IMR-90 (cell line): ENCODE data around the gene KXD1. TPM values are rescaled to one million over a fixed set of nuclear protein-coding genes. Genes with fewer than 3 reads are reported as not detected.
A peak's percentile ranks its signal among the peaks of the same experiment; 100 is the strongest.

ENCODE experiments used
- ATAC-seq: fragments of 200-7000 bp; cut with Tn5 transposase; 2 replicates; pipeline ENCODE4 v1.9.1; 2020; ENCODE audit warnings: low read depth, mild to moderate bottlenecking, moderate library complexity
- BruUV-seq: library from RNA; stranded (reverse); fragments of 400-500 nt; replicated peaks from 2 replicates; lab custom pipeline; 2021; lab: Mats Ljungman, UMichigan
- CTCF ChIA-PET: fragments of 300-600 bp; formaldehyde crosslinking; extraction: SDS; loops from one replicate; lab custom pipeline; 2021; ENCODE audit warnings: antibody characterized with exemption; lab: Yijun Ruan, JAX
- POLR2A ChIA-PET: fragments of 300-600 bp; sonication (Branson Sonifier 250); formaldehyde crosslinking; loops from one replicate; lab custom pipeline; 2022; ENCODE audit warnings: antibody characterized with exemption; ENCODE audit not compliant: unreplicated experiment; lab: Charles Lee
- DNase-seq: peaks from one replicate; pipeline ENCODE4 v3.0.0; 2013
- H2AFZ ChIP-seq: replicated peaks from 2 replicates; pipeline ENCODE3; 2013; ENCODE audit warnings: low read length, mild to moderate bottlenecking; ENCODE audit not compliant: poor library complexity
- H2AK5ac ChIP-seq: 2 replicates; pipeline ENCODE4 v1.6.1; 2013; ENCODE audit warnings: low read depth, low read length, inconsistent platforms
- H2AK9ac ChIP-seq: replicated peaks from 2 replicates; pipeline ENCODE3; 2013; ENCODE audit warnings: mild to moderate bottlenecking, low read depth, low read length, moderate library complexity; ENCODE audit not compliant: poor library complexity
- H2BK120ac ChIP-seq: 2 replicates; pipeline ENCODE4 v1.6.1; 2013; ENCODE audit warnings: low read depth, low read length, inconsistent platforms
- H2BK15ac ChIP-seq: 3 replicates; pipeline ENCODE4 v1.6.1; 2013; ENCODE audit warnings: low read depth, low read length, inconsistent platforms
- H2BK20ac ChIP-seq: 2 replicates; pipeline ENCODE4 v1.6.1; 2013; ENCODE audit warnings: low read depth, mild to moderate bottlenecking, inconsistent platforms, low read length, moderate library complexity
- H2BK5ac ChIP-seq: 2 replicates; pipeline ENCODE4 v1.6.1; 2013; ENCODE audit warnings: mild to moderate bottlenecking, low read depth, low read length, inconsistent platforms; ENCODE audit not compliant: poor library complexity, severe bottlenecking
- H3K14ac ChIP-seq: replicated peaks from 2 replicates; pipeline ENCODE4 v1.6.1; 2013; ENCODE audit warnings: low read depth, low read length, inconsistent platforms
- H3K18ac ChIP-seq: 2 replicates; pipeline ENCODE4 v1.6.1; 2013; ENCODE audit warnings: low read depth, low read length, control low read depth
- H3K23ac ChIP-seq: 2 replicates; pipeline ENCODE4 v1.6.1; 2013; ENCODE audit warnings: low read depth, low read length, inconsistent platforms
- H3K27ac ChIP-seq: 2 replicates; pipeline ENCODE4 v1.5.1; 2013; ENCODE audit warnings: mild to moderate bottlenecking, control low read depth, low read length; ENCODE audit not compliant: insufficient read depth
- H3K27me3 ChIP-seq: 2 replicates; pipeline ENCODE4 v1.6.1; 2013; ENCODE audit warnings: low read length; ENCODE audit not compliant: control insufficient read depth, insufficient read depth
- H3K36me3 ChIP-seq: 2 replicates; pipeline ENCODE4 v1.6.1; 2013; ENCODE audit warnings: low read length, mixed read lengths; ENCODE audit not compliant: control insufficient read depth, insufficient read depth
- H3K4ac ChIP-seq: 2 replicates; pipeline ENCODE4 v1.6.1; 2013; ENCODE audit warnings: low read depth, low read length, inconsistent platforms
- H3K4me1 ChIP-seq: 2 replicates; pipeline ENCODE4 v1.6.1; 2013; ENCODE audit warnings: low read length, mixed read lengths; ENCODE audit not compliant: control insufficient read depth, insufficient read depth
- H3K4me2 ChIP-seq: 2 replicates; pipeline ENCODE4 v1.6.1; 2013; ENCODE audit warnings: low read depth, mild to moderate bottlenecking, control low read depth, low read length, moderate library complexity
- H3K4me3 ChIP-seq: 2 replicates; pipeline ENCODE4 v1.5.1; 2013; ENCODE audit warnings: low read depth, mild to moderate bottlenecking, control low read depth, low read length, moderate library complexity; ENCODE audit not compliant: insufficient read depth
- H3K56ac ChIP-seq: 2 replicates; pipeline ENCODE4 v1.6.1; 2013; ENCODE audit warnings: low read length, inconsistent platforms; ENCODE audit not compliant: insufficient read depth; ENCODE audit errors: extremely low read depth
- H3K79me1 ChIP-seq, 2 experiments: 2 replicates each; pipeline ENCODE4 v1.6.1; 2013; ENCODE audit warnings: low read length in 2 of 2, inconsistent platforms in 1 of 2, low read depth in 1 of 2
- H3K9ac ChIP-seq: 2 replicates; pipeline ENCODE4 v1.6.1; 2013; ENCODE audit warnings: low read depth, low read length, control low read depth
- H3K9me1 ChIP-seq: 2 replicates; pipeline ENCODE4 v1.6.1; 2013; ENCODE audit warnings: low read length, inconsistent platforms; ENCODE audit not compliant: insufficient read depth
- H3K9me3 ChIP-seq: 2 replicates; pipeline ENCODE4 v1.6.1; 2013; ENCODE audit warnings: low read length; ENCODE audit not compliant: control insufficient read depth, insufficient read depth
- H4K20me1 ChIP-seq: 2 replicates; pipeline ENCODE4 v1.6.1; 2013; ENCODE audit warnings: low read length, inconsistent platforms; ENCODE audit not compliant: insufficient read depth
- H4K5ac ChIP-seq: 2 replicates; pipeline ENCODE4 v1.6.1; 2013; ENCODE audit warnings: mild to moderate bottlenecking, low read depth, low read length, control low read depth
- H4K8ac ChIP-seq, 2 experiments: 2 replicates each; pipeline ENCODE4 v1.6.1; 2013; ENCODE audit warnings: low read depth in 2 of 2, low read length in 2 of 2, control low read depth in 1 of 2, inconsistent platforms in 1 of 2
- H4K91ac ChIP-seq: 2 replicates; pipeline ENCODE4 v1.6.1; 2013; ENCODE audit warnings: low read depth, low read length, inconsistent platforms; ENCODE audit not compliant: insufficient read depth
- CHD1 ChIP-seq: IDR thresholded peaks from 2 replicates; pipeline ENCODE4 v1.6.1; 2012; ENCODE audit warnings: low read depth, low read length, improper control_type of control experiment
- CTCF ChIP-seq: conservative IDR thresholded peaks from 2 replicates; pipeline ENCODE4 v1.5.1; 2012; ENCODE audit warnings: mild to moderate bottlenecking, low read depth, low read length, improper control_type of control experiment
- FOS ChIP-seq: fragments of 150-350 bp; IDR thresholded peaks from 2 replicates; pipeline ENCODE4 v1.6.1; 2016; ENCODE audit warnings: low read depth, low read length
- MAZ ChIP-seq: IDR thresholded peaks from 2 replicates; pipeline ENCODE4 v1.6.1; 2012; ENCODE audit warnings: low read depth, mild to moderate bottlenecking, low read length, improper control_type of control experiment, moderate library complexity, borderline replicate concordance
- NFE2L2 ChIP-seq: fragments of 150-350 bp; IDR thresholded peaks from 2 replicates; pipeline ENCODE4 v1.6.1; 2016; ENCODE audit warnings: low read depth, mild to moderate bottlenecking, low read length
- RCOR1 ChIP-seq: IDR thresholded peaks from 2 replicates; pipeline ENCODE4 v1.6.1; 2012; ENCODE audit warnings: mild to moderate bottlenecking, low read length, improper control_type of control experiment; ENCODE audit not compliant: insufficient replicate concordance
- WGBS, 2 experiments: methylation state at CpG; one replicate each; pipeline versions ENCODE4 v1.1.5 to v1.1.7; 2013; ENCODE audit warnings: missing lambda C conversion rate in 2 of 2; ENCODE audit not compliant: insufficient read length in 1 of 2; ENCODE audit errors: extremely low coverage in 2 of 2; 5-methylcytosine and 5-hydroxymethylcytosine counted together
- dilution Hi-C: fragments of 300-500 bp; cut with HindIII; formaldehyde crosslinking; loops from one replicate; pipeline ENCODE4 v1.14.3; 2018; ENCODE audit warnings: low sequenced_read_pairs; ENCODE audit not compliant: unreplicated experiment
- in situ Hi-C: fragments of 300-500 bp; cut with MboI; formaldehyde crosslinking; loops from 3 replicates; pipeline ENCODE4 v1.14.3; 2019; ENCODE audit warnings: low sequenced_read_pairs, inconsistent platforms, mixed read lengths
- intact Hi-C: fragments of 100-400 bp; cut with micrococcal nuclease; formaldehyde crosslinking; loops from 2 replicates; pipeline ENCODE4 v1.10.0; 2022
- polyA plus RNA-seq, 3 experiments: library from polyadenylated mRNA; depleted of rRNA; stranded (reverse); fragments of >200 nt; gene quantifications; 2 replicates each; pipeline ENCODE4 v1.2.3, GENCODE V29; 2012; ENCODE audit warnings: low replicate concordance in 1 of 3
- total RNA-seq: library from RNA; depleted of rRNA; stranded (reverse); fragments of >200 nt; gene quantifications from 2 replicates; pipeline ENCODE4 v1.2.3, GENCODE V29; 2012

The KXD1 gene
- total and polyA plus RNA-seq, 2 of the 4 experiments (the other 2 are of a cell fraction): 66.7 to 196 TPM

GRCh38 chr19:18541258-18541991 is 16.2 kb upstream of the KXD1 start:
- Histone ChIP-seq H3K4me1 (peaks cover 7% of the 10 kb centered on the region), H3K9me1 (peaks cover 13% of the 10 kb centered on the region), H4K5ac (no peak overlapping the region), H4K8ac (no peak overlapping the region), H2AK9ac (no peak overlapping the region), H3K9ac (no peak overlapping the region), H2BK5ac (no peak overlapping the region), H2BK120ac (no peak overlapping the region), H3K36me3 (peaks cover 38% of the 10 kb centered on the region), H3K4ac (no peak overlapping the region), H3K9me3 (no peaks in the 10 kb centered on the region), H3K14ac (no peak overlapping the region), H2AK5ac (no peak overlapping the region), H4K20me1 (no peaks in the 10 kb centered on the region), H3K56ac (no peak overlapping the region), H4K91ac (no peak overlapping the region), H3K23ac (no peak overlapping the region), H3K27me3 (no peaks in the 10 kb centered on the region), H2BK20ac (no peak overlapping the region), H3K27ac (no peak overlapping the region), H3K4me2 (no peak overlapping the region; the same call in 1 of the 2 replicates), H2BK15ac (no peak overlapping the region), H3K79me1 (peaks cover 20 to 34% of the 10 kb centered on the region in 2 experiments), H3K18ac (no peak overlapping the region), H2AFZ (peak overlapping the region; percentile 58), H3K4me3 (no peak overlapping the region)
- intact Hi-C loops: no loop called here
- dilution Hi-C loops: no loop called here
- TF ChIP-seq NFE2L2 (no peak), CTCF (no peak), CHD1 (no peak), MAZ (no peak), FOS (no peak), RCOR1 (peak; percentile 66)
- ChIA-PET POLR2A (no interaction called here), CTCF (no interaction called here)
- ATAC-seq: no peak
- BruUV-seq: no TSS peak
- no peak for DNase-seq
- no CpG with 5 or more reads among the region's 21 CpGs for WGBS, 2 experiments
- in situ Hi-C loops: no loop called here
